Stimulated activated CD8-positive, alpha-beta memory T cell treated with anti-CD3 and anti-CD28 coated beads, Interleukin-12 subunit alpha, Interleukin-12 subunit beta, amount 100 ng/mL, for 24 hours (primary cell): ENCODE data around the gene HIC2.
"Not testable (repeated sequence)": the region's sequence is repeated elsewhere in the genome, so short reads cannot be mapped to it uniquely, and the experiment has no call there.

Experiments used
- DNase-seq: peaks from one replicate; pipeline ENCODE4 v3.0.0-alpha.2; 2020; ENCODE audit errors: extremely low read depth

The HIC2 gene

DNA sequence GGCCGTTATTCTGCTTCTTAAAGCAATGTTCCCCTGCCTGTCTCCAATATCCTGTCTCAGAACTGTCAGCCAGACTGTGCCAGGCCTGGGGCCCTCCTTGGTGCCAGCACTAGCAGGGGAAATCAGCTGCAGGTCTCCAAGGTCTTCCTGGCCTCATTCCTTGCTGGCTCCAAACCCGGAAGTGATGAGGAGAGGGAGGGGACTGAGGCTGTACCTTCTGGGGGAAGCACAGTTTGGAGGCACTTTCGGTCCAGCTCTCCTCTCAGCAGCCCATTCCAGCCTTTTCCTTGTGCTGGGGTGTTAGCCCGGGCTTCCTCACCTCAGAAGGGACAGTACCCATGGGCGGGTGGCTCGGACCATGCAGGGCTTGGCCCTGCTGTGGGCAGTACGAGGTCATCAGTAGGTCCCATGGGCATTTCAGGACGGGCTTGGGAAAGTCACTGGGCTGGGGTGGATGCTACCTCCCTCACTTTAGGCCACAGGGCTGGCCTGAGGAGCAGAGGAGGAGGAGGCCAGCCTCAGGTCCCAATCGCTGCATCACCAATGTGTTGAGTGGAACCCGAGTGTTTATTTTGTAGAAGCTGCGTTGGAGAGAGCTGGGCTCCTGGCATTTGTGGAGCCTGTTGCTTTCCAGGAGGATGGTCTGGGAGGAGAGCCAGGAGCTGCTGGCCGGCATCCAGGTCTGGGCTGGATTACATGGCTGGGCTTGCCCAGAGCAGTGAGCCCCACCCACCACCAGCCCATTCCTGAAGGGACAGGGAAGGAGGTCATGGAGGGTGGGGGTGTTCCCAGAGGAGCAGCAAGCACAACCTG lies 19.0 kb downstream of the HIC2 start:
- DNase-seq, result not testable (repeated sequence)

DNA sequence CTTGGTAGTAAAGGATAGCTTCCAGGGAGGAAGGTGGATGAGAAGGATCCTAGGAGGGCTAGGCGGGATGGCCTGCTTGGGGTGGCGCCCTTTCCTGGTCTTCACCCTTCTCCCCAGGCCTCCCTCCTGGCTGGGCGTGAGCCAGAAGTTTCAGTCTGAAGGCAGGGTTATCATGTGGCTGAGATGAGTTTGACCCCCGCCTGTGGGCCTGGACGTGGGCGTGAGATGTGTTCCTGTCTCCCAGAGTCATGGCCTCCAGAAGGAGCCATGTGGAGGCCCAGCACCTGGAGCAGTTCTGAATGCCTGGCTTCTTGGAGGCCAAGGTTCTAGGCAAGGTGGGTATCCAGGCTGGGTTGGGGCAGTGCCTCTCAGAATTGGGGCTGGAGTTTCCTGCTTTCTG lies 20.8 kb downstream of the HIC2 start:
- not testable (repeated sequence) for DNase-seq

DNA sequence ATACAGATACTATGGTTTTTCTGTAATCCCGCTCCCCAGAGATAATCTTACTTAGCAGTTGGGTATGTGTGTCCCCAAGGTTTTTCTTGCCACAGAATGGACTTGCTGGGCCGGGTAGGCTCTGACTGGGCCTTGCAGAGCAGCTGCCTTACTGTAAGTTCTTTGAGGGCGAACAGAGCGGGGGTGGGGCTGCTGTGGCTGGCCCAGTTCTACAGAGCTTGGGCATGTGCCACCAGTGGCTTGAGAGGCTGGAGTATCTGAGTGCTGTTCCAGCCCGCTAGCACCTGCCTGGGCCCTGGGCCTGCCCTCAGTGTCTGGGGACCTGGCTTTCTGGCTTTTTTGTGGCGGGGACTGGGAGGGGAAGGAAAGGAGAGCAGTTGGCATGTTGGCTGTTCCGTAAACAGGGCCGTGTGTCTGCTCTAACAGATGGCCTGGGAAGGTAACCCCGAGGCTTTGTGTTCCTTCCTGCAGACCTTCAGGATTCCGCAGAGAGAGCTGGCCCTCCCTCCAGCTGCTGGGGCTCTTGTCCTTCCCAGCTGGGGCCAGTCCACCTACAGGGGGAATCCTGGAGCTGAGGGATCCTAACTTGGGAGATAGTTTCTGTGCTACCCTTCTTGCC lies 23.0 kb downstream of the HIC2 start:
- not testable (repeated sequence) for DNase-seq

DNA sequence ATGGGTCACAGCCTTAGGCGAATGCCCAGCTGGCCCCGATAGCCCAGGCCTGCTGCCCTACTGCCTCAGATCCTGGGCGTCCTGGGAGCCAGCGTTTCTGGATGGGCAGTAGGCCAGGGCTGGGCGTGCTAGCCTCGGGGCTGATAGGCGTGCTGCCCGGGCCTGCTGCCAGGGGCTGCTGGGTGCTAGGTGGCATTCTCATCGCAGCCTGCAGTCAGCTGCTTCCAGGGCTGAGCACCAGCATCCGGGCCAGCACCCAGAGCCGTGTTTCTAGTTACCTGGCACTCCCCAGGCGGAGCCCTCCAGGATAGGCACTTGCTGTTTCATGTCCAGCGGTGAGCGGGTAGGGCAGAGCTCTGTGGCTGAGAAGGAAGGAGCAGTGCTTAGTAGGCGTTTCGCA lies 23.5 kb downstream of the HIC2 start:
- not testable (repeated sequence) for DNase-seq

DNA sequence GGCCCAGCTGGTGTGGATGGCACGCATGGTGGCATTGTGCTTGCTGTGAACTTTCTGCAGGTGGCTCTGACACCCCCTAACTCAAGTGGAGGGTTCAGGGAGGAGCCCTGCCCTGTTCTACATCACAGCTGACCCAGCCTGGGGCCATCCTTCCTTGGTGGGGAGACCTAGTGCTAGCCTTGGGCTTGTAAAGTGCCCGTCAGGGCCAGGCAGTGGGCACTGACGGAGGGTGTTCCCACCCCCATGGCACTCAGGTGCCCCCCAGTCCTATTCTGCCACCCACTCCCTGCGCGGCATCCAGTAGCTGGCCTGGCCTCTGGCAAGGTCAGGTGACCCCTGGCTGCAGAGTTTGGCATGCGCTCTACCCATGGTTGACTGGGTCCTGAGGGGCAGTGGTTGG lies 24.0 kb downstream of the HIC2 start:
- DNase-seq, result not testable (repeated sequence)

DNA sequence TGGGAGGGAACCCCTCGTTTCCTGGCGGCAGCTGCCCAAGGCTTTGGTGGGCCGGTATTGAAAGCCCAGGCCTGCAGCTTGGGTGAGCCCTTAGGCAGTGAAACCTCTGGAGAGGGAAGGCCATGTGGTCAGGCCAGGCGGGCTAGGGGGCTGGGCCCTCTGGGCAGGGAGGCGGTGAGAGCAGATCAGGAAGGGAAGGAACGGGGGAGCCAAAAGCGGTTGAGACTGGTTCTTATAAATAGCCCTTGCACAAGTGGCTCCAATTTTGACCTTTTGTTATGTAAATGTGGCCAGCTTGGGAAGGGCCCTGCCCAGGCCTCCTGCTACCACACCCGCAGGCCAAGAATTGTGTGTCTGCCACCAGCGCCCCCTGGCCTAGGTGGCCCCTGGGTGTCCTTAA lies 25.0 kb downstream of the HIC2 start:
- DNase-seq, result not testable (repeated sequence)

DNA sequence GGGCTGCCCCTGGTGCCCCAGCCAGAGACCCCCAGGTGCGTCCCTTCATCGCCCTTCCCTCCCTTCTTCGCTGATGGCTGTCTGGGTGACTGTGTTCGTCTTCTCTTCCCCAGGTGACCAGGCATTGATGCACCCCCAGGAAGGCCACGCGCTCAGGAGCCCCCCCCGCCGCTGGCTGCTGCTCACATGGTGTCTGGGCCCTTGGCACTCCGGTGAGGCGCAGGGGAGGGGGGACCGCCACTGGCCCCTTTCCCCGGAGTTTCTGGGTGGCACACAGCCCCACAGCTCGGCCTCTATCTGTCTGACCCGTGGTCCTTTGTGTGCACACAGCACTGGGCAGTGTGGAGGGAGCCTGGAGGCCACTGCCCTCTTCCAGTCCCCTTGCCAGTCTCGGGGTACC lies 25.5 kb downstream of the HIC2 start:
- not testable (repeated sequence) for DNase-seq

DNA sequence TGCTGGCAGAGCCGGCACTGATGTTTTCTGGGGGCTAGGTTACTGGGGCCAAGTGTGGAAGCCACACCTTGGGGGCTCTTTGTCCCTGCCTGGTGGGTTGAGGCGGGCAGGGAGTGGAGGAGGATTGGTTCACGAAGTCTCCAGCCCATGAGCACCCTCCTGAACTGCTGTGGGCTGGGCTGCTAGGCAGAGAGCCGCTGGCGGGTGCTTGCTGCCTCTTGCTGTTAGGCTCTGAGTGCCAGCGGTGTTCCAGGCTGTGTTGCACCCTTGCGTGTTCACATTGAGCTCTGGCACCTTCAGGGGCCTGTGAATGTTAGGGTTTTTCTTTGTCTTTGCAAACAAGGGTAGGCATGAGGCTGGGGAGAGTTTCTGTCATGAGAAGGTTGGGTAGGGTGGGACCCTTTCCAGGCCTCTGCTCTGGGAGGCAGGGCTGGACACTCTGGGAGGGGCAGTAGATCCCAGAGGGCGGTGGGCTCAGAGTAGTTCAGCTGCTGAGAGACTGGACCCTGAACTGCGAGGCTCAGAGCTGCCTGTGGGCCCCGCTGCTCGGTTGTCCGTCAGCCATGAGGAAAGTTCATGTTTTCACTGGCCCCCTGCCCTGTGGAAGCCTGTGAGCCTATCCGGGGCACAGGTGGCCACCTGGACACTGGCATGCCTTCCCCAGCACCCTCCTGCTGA lies 26.0 kb downstream of the HIC2 start:
- DNase-seq, result no peak

DNA sequence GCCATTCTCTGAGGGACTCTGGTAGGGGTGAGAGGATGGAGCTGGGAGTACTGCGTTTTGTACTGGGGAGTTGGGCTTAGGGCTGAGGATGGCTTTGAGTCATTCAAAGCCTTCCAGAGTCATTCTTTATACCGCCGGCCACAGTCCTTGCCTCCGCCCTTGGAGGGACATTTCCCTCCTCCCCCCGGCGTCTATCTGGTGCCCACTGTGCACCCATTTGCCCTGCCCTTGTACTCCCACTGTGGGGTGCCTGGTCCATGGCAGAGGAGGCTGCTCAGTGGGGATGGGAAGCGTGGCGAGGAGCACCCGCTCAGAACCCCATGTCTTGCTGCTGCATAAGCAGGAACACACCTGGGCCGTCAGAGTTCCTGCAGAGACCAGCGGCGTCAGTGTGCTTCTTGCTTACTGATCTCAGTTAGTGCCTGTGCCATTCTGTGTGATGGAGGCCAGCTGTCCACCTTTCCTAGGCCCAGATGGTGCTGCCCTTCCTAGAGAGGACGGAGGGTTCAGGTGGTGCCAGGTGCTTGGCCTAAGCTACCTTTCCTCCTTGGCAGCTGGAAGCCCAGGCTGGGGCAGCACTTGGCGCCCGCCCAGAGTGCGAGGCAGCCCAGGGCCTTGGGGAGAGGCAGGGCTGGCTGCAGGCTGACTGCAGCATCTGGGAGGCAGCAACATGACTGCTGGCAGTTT lies 26.7 kb downstream of the HIC2 start:
- DNase-seq, result no peak

DNA sequence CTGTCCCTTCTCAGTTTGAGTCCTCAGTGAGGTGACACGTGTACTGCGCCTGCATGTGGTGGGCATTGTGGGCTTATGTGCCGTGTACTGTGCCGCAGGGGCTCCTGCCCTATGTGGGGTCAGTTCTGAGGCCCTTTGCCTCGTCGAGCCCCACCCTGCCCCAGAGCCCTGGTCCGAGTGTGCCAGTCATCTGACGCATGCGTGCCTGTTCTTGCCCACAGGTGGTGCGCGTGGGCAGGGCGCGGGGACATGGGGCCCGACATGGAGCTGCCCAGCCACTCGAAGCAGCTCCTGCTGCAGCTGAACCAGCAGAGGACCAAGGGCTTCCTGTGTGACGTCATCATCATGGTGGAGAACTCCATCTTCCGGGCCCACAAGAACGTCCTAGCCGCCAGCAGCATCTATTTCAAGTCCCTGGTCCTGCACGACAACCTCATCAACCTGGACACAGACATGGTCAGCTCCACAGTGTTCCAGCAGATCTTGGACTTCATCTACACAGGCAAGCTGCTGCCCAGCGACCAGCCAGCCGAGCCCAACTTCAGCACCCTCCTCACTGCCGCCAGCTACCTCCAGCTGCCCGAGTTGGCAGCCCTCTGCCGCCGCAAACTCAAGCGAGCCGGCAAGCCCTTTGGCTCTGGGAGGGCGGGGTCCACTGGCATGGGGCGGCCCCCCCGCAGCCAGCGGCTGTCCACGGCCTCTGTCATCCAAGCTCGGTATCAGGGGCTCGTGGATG lies 27.7 kb downstream of the HIC2 start:
- no peak for DNase-seq

DNA sequence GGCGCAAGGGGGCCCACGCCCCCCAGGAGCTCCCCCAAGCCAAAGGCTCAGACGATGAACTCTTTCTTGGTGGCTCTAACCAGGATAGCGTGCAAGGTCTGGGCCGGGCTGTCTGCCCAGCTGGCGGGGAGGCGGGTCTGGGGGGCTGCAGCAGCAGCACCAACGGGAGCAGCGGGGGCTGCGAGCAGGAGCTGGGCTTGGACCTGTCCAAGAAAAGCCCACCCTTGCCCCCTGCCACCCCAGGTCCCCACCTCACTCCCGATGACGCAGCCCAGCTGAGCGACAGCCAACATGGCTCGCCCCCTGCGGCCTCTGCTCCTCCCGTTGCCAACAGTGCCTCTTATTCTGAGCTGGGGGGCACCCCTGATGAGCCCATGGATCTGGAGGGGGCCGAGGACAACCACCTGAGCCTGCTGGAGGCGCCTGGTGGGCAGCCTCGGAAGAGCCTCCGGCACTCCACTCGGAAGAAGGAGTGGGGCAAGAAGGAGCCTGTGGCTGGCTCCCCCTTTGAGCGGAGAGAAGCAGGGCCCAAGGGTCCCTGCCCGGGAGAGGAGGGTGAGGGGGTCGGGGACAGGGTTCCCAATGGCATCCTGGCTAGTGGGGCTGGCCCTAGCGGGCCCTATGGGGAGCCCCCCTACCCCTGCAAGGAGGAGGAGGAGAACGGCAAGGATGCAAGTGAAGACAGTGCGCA lies 28.4 kb downstream of the HIC2 start:
- DNase-seq, result no peak

DNA sequence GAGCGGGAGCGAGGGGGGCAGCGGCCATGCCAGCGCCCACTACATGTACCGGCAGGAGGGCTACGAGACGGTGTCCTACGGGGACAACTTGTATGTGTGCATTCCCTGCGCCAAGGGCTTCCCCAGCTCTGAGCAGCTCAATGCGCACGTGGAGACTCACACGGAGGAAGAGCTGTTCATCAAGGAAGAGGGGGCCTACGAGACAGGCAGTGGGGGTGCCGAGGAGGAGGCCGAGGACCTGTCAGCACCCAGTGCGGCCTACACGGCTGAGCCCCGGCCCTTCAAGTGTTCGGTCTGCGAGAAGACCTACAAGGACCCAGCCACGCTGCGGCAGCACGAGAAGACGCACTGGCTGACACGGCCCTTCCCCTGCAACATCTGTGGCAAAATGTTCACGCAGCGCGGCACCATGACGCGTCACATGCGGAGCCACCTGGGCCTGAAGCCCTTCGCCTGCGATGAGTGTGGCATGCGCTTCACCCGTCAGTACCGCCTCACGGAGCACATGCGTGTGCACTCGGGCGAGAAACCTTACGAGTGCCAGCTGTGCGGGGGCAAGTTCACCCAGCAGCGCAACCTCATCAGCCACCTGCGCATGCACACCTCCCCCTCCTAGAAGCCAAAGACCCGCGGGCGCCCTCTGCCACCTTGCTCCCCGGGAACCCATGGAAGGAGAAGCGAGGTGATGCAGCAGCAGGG lies 29.1 kb downstream of the HIC2 start:
- no peak for DNase-seq

DNA sequence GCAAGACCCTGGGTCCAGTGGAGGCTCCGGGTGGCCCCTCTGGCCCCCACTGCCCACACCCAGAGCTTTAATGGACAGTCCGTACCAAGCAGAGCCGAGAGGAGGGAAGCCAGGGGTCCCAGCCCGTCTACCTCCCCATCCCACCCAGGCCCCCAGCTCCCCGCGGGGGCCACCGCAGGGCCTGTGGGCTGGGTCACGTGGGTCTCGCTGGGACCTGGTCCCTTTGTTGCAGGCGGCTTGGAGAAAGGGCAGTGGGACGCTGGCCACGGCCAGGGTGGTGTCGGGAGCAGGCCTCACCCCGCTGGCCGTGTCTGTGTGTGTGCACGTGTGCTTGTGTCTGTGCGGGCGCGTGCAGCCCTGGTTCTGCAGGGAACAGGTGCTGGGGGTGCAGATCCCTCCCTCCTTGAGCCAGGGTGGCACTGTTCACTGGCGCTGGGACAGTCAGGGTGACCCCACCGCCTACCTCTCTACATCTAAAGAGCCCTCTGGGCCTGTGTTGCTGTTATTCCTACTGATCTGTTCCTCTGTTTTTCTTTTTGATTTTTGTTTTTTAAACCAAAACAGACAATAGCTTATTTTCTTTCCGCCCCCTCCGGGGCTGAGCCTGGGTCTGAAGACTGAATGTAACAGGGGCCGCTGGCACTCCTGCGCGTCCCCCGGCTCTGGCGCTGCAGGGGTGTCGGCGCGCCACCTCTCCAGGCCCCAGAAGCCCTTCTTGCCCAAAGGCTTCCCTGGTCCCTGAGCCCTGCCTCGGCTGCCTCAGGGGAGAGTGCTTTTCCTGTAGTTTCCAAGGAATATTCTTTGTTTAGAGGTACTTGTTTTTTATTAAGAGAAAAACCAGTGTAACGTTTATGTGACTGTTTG lies 29.9 kb downstream of the HIC2 start:
- no peak for DNase-seq

DNA sequence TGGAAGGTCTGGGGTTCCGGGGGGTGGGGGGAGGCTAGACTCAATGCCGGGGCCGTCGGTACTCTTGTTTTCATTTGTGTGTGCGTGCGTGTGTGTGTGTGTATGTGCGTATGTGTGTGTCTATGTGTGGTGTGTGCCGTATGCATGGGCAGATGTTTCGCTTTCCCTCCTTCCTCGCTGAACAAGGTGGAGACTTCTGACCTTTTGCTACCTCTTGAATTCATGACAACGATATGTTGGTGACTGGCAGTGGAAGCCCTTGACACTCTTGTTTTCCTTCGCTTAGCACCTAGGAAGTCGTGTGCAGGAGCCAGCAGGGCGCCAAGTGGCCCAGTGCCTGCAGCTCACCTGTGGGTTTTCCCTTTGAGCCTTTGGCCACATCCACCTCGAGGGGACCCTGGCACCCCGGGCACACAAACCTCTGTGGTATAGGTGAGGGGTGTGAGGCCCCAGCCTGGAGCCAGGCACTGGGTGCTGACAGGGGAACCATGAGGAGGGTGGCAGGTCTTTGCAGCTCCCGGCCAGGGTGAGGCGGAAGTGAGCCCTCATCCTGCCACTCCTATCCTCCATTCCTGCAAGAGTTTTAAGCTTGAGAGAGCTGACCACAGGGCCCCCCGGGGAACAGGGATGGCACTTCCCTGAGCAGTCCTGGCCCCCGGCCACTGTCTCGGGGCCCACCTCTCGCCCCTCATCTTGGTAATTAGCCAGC lies 30.7 kb downstream of the HIC2 start:
- no peak for DNase-seq

DNA sequence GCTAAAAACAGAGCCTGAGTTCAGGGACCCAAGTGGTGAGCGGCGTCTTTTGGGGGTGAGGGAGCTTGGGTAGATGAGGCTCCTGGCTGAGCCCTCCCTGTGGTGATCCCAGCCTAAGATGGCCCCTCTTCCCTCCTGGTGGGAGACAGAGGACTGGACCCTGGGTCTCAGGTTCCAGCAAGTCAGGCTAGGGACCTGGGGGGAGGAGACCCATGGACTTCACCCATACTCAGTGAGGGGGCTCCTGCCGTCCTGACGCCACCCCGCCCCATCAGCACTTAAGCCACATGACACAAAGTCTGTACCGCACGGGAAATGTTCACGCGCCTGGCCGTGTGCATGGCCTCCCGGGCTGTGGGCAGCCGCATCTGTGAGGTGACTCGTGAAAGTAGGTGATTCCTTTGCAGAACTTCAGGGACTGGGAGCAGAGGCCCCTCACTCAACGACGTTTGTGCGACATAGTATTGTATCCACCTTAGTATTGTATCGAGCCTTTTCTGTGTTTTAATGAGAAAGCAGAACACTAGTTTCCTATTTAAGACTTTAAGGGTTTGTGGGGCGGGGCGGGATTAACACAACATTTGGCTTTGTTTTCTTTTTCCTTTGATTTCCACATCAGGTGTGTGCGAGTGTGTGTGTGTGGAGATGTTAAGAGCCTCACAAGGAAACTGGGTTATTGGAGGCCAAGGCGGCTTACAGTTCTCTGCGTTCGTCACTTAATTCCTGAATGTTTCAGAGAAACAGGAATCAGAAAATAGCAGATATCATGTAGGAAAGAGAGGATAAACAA lies 31.7 kb downstream of the HIC2 start:
- DNase-seq, result no peak

DNA sequence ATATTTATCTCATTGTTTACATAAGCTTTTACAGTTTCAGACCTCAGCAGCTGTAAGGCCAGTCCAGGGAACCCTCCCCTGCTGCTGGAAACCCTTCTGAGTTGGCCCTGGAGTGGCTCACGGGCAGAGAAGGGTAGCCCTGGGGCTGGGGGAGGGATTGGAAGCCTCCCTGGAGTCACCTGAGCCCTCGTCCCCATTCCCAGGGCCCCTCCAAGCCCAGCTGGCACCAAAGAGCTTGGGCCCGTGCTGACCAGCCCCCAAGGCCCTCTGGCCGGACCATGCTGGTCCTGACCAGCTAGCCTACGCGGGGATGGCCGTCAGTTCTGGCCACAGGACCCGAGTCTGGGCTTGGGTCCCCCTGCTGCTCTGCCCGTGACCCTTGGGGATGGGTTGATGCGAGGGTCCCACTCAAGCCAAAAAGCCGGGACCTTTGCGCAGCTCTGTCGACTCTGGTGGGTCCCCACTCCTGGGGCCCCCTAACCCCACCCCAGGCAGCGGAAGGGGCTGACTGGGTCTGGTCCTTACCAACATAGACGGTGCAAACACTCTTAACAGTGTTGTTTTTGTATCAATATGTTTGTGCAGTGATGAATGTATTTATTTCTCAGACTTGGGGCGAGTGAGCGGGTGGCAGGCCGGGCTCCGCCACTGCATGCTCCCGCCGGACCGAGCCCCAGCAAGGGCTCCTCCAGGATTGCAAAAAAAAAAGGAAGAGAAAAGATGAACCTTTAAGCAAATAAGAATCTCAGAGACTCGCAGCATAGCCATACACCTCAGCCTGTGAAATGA lies 32.6 kb downstream of the HIC2 start:
- no peak for DNase-seq

DNA sequence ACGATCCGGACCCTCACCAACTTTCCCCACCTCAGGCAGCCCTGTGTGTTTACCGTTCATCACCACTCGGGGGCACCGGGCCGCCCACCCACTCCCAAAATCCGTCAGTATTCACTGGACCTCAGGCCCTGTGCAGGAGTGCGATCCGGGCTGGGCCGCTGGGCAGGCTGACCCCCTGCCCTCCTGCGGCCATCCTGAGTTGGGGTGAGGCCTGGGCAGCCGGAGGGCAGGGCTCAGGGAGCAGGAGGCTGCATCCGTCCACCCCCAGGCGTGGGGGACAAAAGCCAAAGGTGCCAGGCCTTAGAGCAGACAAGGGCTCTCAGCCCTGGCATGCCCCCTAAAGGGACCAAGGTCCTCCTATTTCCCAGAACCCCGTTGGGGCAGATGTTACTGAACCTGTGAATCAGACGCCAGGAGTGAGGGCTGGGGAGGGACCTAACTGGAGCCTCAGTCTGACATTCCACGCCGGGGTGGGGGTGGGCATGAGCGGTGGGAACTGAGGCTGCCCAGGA lies 33.2 kb downstream of the HIC2 start:
- DNase-seq, result no peak
